ENCODE measurements around the gene NAV1.

DNA sequence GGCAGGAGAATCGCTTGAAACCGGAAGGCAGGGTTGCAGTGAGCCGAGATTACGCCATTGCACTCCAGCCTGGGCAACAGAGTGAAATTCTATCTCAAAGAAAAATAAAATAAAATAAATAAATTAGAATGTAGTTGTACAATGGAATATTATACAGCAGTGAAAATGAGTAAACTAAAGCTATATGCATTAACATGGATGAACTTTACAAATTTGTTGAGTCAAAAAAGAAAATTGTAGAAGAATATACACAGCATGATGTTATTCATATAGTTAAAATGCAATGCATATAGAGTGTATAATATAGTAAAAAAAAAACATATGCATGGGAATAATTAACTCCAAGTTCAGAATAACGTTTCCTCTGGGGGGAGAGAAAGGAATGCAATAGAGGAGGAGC is 11.0 kb upstream of the NAV1 start:
- TF ChIP-seq CTCF (IDR thresholded peaks at IDR 0.05), result no peak
- TF ChIP-seq POLR2A (IDR thresholded peaks at IDR 0.05), result no peak

Data from esophagus squamous epithelium (tissue), 4 donors.